Osteocyte (in vitro differentiated cells): ENCODE data around the gene RAD21L1. TPM values are rescaled to one million over a fixed set of nuclear protein-coding genes. Genes with fewer than 3 reads are reported as not detected.

Experiments used
- DNase-seq: peaks from one replicate; pipeline ENCODE4 v3.0.0; 2021; ENCODE audit warnings: mixed read lengths; ENCODE audit not compliant: unreplicated experiment; ENCODE audit errors: extremely low spot score
- H3K27ac Mint-ChIP-seq: one replicate; pipeline ENCODE4 v1.8.0; 2021; ENCODE audit warnings: mild to moderate bottlenecking, mixed read lengths; ENCODE audit not compliant: unreplicated experiment
- H3K27me3 Mint-ChIP-seq: one replicate; pipeline ENCODE4 v1.8.0; 2021; ENCODE audit warnings: mixed read lengths; ENCODE audit not compliant: unreplicated experiment
- H3K36me3 Mint-ChIP-seq: one replicate; pipeline ENCODE4 v1.8.0; 2021; ENCODE audit warnings: mixed read lengths; ENCODE audit not compliant: unreplicated experiment
- H3K4me1 Mint-ChIP-seq: one replicate; pipeline ENCODE4 v1.8.0; 2021; ENCODE audit warnings: mixed read lengths; ENCODE audit not compliant: unreplicated experiment
- H3K4me3 Mint-ChIP-seq: one replicate; pipeline ENCODE4 v1.8.0; 2021; ENCODE audit warnings: mild to moderate bottlenecking, moderate library complexity, mixed read lengths; ENCODE audit not compliant: unreplicated experiment
- H3K9me3 Mint-ChIP-seq: one replicate; pipeline ENCODE4 v1.8.0; 2021; ENCODE audit warnings: mixed read lengths; ENCODE audit not compliant: unreplicated experiment
- CTCF ChIP-seq: fragments of 200-600 bp; sonication (generic); IDR thresholded peaks from 2 replicates; pipeline ENCODE4 v1.5.0; 2021; ENCODE audit warnings: antibody characterized with exemption, mild to moderate bottlenecking, moderate library complexity
- total RNA-seq: library from RNA; stranded (reverse); gene quantifications from 2 replicates; pipeline ENCODE4 v1.2.1, GENCODE V29; 2021

Gene RAD21L1
- total RNA-seq, 1 donor from 2014 or later, result not detected

GRCh38 chr20:1281279-1282057 is 55.6 kb downstream of the RAD21L1 start:
- Mint-ChIP-seq H3K27ac (no peak overlapping the region), H3K36me3 (no peaks in the 10 kb centered on the region), H3K9me3 (no peaks in the 10 kb centered on the region), H3K27me3 (no peaks in the 10 kb centered on the region), H3K4me3 (no peak overlapping the region), H3K4me1 (peaks cover 2% of the 10 kb centered on the region)
- no peak for TF ChIP-seq CTCF
- DNase-seq, result peak; percentile 69

GRCh38 chr20:1282966-1283365 is 57.1 kb downstream of the RAD21L1 start:
- Mint-ChIP-seq H3K36me3 (no peaks in the 10 kb centered on the region), H3K27me3 (no peaks in the 10 kb centered on the region), H3K9me3 (no peaks in the 10 kb centered on the region), H3K27ac (no peak overlapping the region), H3K4me3 (no peak overlapping the region), H3K4me1 (peaks cover 2% of the 10 kb centered on the region)
- no peak for TF ChIP-seq CTCF
- DNase-seq, result peak; percentile 51

- no peaks in the 10 kb centered on the region for H3K36me3 Mint-ChIP-seq
- H3K27ac Mint-ChIP-seq, result no peak overlapping the region
- peak; percentile 49 for DNase-seq
- H3K9me3 Mint-ChIP-seq, result no peaks in the 10 kb centered on the region
- peaks cover 2% of the 10 kb centered on the region for H3K4me1 Mint-ChIP-seq
- TF ChIP-seq CTCF, result no peak
- no peak overlapping the region for H3K4me3 Mint-ChIP-seq
- no peaks in the 10 kb centered on the region for H3K27me3 Mint-ChIP-seq
Measured at GRCh38 chr20:1283522-1284510, 58.0 kb downstream of the RAD21L1 start.

GRCh38 chr20:1286267-1287024 is 60.6 kb downstream of the RAD21L1 start:
- Mint-ChIP-seq H3K4me1 (peaks cover 2% of the 10 kb centered on the region), H3K4me3 (no peak overlapping the region), H3K27ac (no peak overlapping the region), H3K27me3 (no peaks in the 10 kb centered on the region), H3K36me3 (no peaks in the 10 kb centered on the region), H3K9me3 (no peaks in the 10 kb centered on the region)
- DNase-seq, result no peak
- no peak for TF ChIP-seq CTCF
